Measurements from ENCODE around the gene GRIN2B. TPM values are rescaled to one million over a fixed set of nuclear protein-coding genes. Genes with fewer than 3 reads are reported as not detected.

Gene GRIN2B
- polyA plus RNA-seq, 1 donor from 2014 or later: 4.8 TPM

DNA sequence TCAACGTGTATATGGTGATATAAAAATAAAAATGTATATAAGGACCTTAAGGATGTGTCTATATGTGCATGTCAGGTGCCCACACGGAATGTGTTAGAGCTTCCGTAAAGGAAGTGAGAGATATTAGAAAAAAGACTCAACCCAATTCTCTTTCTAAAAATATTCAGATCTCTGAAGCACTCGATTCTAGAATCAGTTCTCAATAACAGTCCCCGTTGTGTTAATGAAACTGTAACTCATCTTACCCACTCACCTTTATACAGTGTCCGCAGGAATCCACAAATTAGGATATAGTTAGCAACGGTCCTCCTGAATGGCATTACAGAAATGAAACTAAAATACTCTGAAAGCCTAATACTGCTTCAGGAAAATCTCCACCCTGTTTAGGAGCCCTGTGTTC lies 29.3 kb downstream of the GRIN2B start:
- no peaks in the 10 kb centered on the region for H3K9me2 ChIP-seq (ENCODE audit: insufficient read depth, low read length)
- H3K79me2 ChIP-seq (replicated peaks; ENCODE audit: insufficient read depth, low read length): no peaks in the 10 kb centered on the region
- no peak overlapping the region for H3K27ac ChIP-seq (ENCODE audit: low read length)
- H3K9ac ChIP-seq (ENCODE audit: low read length): no peak overlapping the region
- no peaks in the 10 kb centered on the region for H3F3A ChIP-seq (ENCODE audit: insufficient read depth, low read length, poor library complexity, severe bottlenecking)
- TF ChIP-seq MXI1 (conservative IDR thresholded peaks at IDR 0.05; ENCODE audit: poor library complexity, severe bottlenecking): no peak
- no peak for TF ChIP-seq REST (IDR thresholded peaks at IDR 0.05; ENCODE audit: borderline replicate concordance)
- TF ChIP-seq SMC3 (conservative IDR thresholded peaks at IDR 0.05; ENCODE audit: poor library complexity): no peak
- TF ChIP-seq, protein P1, sequence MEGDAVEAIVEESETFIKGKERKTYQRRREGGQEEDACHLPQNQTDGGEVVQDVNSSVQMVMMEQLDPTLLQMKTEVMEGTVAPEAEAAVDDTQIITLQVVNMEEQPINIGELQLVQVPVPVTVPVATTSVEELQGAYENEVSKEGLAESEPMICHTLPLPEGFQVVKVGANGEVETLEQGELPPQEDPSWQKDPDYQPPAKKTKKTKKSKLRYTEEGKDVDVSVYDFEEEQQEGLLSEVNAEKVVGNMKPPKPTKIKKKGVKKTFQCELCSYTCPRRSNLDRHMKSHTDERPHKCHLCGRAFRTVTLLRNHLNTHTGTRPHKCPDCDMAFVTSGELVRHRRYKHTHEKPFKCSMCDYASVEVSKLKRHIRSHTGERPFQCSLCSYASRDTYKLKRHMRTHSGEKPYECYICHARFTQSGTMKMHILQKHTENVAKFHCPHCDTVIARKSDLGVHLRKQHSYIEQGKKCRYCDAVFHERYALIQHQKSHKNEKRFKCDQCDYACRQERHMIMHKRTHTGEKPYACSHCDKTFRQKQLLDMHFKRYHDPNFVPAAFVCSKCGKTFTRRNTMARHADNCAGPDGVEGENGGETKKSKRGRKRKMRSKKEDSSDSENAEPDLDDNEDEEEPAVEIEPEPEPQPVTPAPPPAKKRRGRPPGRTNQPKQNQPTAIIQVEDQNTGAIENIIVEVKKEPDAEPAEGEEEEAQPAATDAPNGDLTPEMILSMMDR (IDR thresholded peaks at IDR 0.05; ENCODE audit: poor library complexity, severe bottlenecking): no peak
- no peak for TF ChIP-seq POLR2AphosphoS5 (IDR thresholded peaks at IDR 0.05)
- no peak for TF ChIP-seq EP300 (conservative IDR thresholded peaks at IDR 0.05; ENCODE audit: poor library complexity, severe bottlenecking)
- TF ChIP-seq EZH2 (IDR thresholded peaks at IDR 0.05; ENCODE audit: borderline replicate concordance, insufficient read depth, low read length, poor library complexity, severe bottlenecking): no peak
- TF ChIP-seq TAF1 (IDR thresholded peaks at IDR 0.05; ENCODE audit: low read depth): no peak
- no peak for TF ChIP-seq RAD21 (conservative IDR thresholded peaks at IDR 0.05)
- H3K36me3 ChIP-seq (ENCODE audit: insufficient read depth, low read length): no peaks in the 10 kb centered on the region
- H3K4me3 ChIP-seq (ENCODE audit: low read length): no peak overlapping the region
- no peaks in the 10 kb centered on the region for H3K9me3 ChIP-seq (ENCODE audit: low read length)
- H2AFZ ChIP-seq (ENCODE audit: low read depth, low read length): no peak overlapping the region
- H4K20me1 ChIP-seq (ENCODE audit: insufficient read depth): no peaks in the 10 kb centered on the region
- no peak overlapping the region for H3K4me2 ChIP-seq (ENCODE audit: low read length)
- no peaks in the 10 kb centered on the region for H3K27me3 ChIP-seq (ENCODE audit: insufficient read depth, low read depth, low read length)

DNA sequence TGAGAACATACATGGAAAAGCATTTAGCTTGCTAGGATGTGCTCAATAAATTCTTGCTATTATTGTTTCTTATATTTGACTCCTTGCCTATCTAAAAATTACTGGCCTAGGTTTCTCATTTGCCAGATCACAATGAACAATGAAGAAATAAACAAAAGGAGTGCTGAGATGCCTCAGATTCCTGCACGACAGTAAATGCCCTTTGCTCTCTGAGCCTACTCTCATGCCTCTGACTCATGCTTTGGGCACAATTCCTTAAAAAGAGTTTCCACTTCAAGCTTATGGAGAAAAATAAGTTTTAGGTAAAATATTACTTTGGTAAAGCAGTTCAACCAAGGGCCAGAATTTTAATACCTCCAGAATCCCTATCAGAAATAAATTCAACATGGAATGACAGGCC lies 30.9 kb downstream of the GRIN2B start:
- H3K36me3 ChIP-seq (ENCODE audit: insufficient read depth, low read length): no peaks in the 10 kb centered on the region
- H2AFZ ChIP-seq (ENCODE audit: low read depth, low read length): no peak overlapping the region
- H3K9me2 ChIP-seq (ENCODE audit: insufficient read depth, low read length): no peaks in the 10 kb centered on the region
- no peak overlapping the region for H3K27ac ChIP-seq (ENCODE audit: low read length)
- no peaks in the 10 kb centered on the region for H3K9me3 ChIP-seq (ENCODE audit: low read length)
- no peaks in the 10 kb centered on the region for H4K20me1 ChIP-seq (ENCODE audit: insufficient read depth)
- no peaks in the 10 kb centered on the region for H3K79me2 ChIP-seq (replicated peaks; ENCODE audit: insufficient read depth, low read length)
- H3K4me2 ChIP-seq (ENCODE audit: low read length): no peak overlapping the region
- H3F3A ChIP-seq (ENCODE audit: insufficient read depth, low read length, poor library complexity, severe bottlenecking): no peaks in the 10 kb centered on the region
- no peak overlapping the region for H3K4me3 ChIP-seq (ENCODE audit: low read length)
- no peak overlapping the region for H3K9ac ChIP-seq (ENCODE audit: low read length)
- TF ChIP-seq EP300 (conservative IDR thresholded peaks at IDR 0.05; ENCODE audit: poor library complexity, severe bottlenecking): no peak
- no peak for TF ChIP-seq REST (IDR thresholded peaks at IDR 0.05; ENCODE audit: borderline replicate concordance)
- TF ChIP-seq, protein P1 (IDR thresholded peaks at IDR 0.05; ENCODE audit: poor library complexity, severe bottlenecking): no peak
- TF ChIP-seq EZH2 (IDR thresholded peaks at IDR 0.05; ENCODE audit: borderline replicate concordance, insufficient read depth, low read length, poor library complexity, severe bottlenecking): no peak
- no peak for TF ChIP-seq MXI1 (conservative IDR thresholded peaks at IDR 0.05; ENCODE audit: poor library complexity, severe bottlenecking)
- no peak for TF ChIP-seq RAD21 (conservative IDR thresholded peaks at IDR 0.05)
- TF ChIP-seq SMC3 (conservative IDR thresholded peaks at IDR 0.05; ENCODE audit: poor library complexity): no peak
- TF ChIP-seq POLR2AphosphoS5 (IDR thresholded peaks at IDR 0.05): no peak
- TF ChIP-seq TAF1 (IDR thresholded peaks at IDR 0.05; ENCODE audit: low read depth): no peak
- no peaks in the 10 kb centered on the region for H3K27me3 ChIP-seq (ENCODE audit: insufficient read depth, low read depth, low read length)

All from neural cell (in vitro differentiated cells).